NCI-H2107 treated with DMSO at 0.1 percent for 48 hours (cell line): Measurements from ENCODE around the gene LYRM1.
"Not testable (repeated sequence)": the region's sequence is repeated elsewhere in the genome, so short reads cannot be mapped to it uniquely, and the experiment has no call there.

ENCODE experiments used
- DNase-seq: peaks from one replicate; lab custom pipeline; 2025; ENCODE audit not compliant: unreplicated experiment; lab: John Stamatoyannopoulos, UW

The LYRM1 gene

DNA sequence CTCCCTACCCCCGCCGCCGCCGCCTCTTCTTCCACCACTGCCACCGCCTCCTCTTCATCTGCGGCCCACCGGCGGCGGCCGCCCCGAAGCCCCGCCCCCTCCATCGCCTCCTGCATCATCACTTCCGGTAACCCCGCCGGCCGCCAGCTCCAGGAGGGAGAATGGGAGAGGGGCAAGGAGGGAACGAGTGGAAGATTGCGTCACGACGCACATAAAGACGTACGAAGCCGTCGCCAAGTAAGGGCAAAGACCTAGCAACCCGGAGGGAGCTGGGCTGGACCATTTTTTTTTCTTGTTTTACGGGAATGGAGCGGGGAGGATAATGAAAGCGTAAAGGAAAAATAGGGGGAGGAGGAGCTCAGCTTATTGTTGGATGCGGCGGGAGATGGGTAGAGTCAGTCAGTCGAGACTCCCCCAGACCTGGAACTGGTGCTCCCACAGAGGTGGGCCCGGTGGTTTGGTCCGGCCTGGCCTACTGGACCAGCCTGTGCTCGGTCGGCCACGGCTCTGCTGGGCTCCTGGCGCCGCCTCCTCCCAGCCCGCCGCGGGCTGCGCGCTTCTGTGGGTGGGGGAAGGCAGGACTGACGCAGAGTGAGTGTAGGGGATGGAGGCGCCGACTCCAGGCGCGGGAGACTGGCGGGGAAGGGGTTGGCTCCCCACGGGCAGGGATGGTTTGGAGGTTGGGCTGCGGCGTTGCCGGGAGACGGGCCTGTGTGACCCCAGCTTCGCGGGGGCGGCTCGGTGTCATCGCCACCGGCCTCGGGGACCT, at the start of gene LYRM1, which contains the start of gene DCUN1D3:
TSS of gene LYRM1 (plus strand) at position 473 of the 769 bp plus-strand sequence. CDS start 14,785 bp downstream, outside the sequence.
TSS of gene DCUN1D3 (minus strand) at position 60 of the 769 bp plus-strand sequence. CDS start 37,820 bp downstream, outside the sequence.
- peak; percentile 95 for DNase-seq

GRCh38 chr16:20850981-20851380, 49.6 kb upstream of the LYRM1 start:
- DNase-seq = no peak

- no peak for DNase-seq
Observed at GRCh38 chr16:20851601-20852000, 49.0 kb upstream of the LYRM1 start.

DNA sequence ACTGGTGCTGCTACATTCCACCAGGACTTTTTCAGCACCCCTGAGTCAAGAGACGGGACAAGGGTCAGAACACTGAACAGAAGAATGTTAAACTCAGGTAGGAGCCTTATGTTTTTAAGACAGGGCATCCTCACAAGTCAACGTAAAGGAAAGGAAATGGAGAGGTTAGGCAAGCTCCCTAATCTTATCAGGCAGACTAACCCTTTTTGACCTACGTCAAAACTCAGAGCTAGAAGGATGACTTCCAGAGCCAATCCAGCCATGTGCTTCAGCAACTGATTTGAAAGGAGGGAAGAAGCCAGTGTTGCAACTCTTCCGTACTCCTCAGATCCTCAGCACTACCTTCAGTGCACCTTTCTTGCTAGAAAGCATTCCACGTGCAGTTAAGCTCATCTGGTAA, 47.4 kb upstream of the LYRM1 start:
- no peak for DNase-seq

GRCh38 chr16:20853981-20854620, 46.5 kb upstream of the LYRM1 start:
- no peak for DNase-seq

DNA sequence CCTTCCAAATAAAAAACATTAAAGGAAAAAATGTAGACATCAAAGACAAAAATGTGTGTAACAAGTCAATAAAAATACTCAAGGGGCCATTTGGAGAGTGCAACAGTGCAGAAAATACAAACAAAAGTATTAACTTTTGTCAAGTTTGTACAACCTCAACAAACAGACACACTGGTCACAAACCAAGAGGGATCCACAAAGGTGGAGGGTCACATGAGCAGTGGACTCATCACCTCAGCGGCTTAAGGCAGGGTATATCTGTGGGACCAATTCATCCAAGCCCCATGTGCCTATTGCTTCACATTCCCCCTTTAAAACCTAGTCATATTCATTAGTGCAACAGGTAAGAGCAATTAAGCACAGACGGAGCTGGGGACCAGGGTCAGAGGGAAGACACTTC, 45.6 kb upstream of the LYRM1 start:
- DNase-seq = no peak

GRCh38 chr16:20857281-20857680, 43.3 kb upstream of the LYRM1 start:
- DNase-seq = no peak

DNA sequence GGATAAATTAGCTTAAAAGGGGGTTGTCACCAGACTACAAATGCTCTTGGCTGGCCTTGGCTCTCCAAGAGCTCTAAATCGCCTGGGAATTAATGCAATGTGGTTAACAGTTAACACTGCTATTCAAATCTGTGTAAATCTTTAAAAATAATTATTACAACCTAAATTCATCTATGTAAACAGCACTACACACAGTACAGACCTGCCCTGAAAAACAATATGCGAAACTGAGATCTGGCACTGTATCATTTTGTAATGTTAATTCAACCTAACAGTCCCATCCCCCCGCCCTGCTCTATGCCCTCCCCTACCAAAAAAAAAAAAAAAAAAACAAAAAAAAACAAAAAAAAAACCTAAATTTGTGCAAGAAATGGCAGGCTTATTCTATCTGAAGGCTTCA, 41.3 kb upstream of the LYRM1 start:
- no peak for DNase-seq

GRCh38 chr16:20859699-20860098, 40.9 kb upstream of the LYRM1 start:
- no peak for DNase-seq

- no peak for DNase-seq
Observed at GRCh38 chr16:20860361-20860760, 40.2 kb upstream of the LYRM1 start.

DNA sequence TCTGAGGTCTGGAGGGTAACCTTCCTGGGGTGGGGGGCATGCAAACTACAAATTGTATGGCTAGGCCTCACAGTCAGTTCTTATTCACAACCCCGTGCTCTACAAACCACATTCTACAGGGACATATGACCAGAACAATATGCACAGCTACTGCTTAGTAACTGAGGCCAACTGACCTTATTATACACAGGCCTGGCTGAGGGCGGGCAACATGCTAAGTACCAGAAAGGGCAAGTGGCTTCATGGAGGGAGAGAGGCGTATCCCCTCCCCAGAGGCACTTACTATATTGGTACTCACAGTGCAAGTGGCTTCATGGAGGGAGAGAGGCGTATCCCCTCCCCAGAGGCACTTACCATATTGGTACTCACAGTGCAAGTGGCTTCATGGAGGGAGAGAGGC, 39.6 kb upstream of the LYRM1 start:
- not testable (repeated sequence) for DNase-seq

GRCh38 chr16:20862162-20862960, 38.2 kb upstream of the LYRM1 start:
- no peak for DNase-seq

- DNase-seq = not testable (repeated sequence)
Observed at GRCh38 chr16:20864376-20864775, 36.2 kb upstream of the LYRM1 start.

DNA sequence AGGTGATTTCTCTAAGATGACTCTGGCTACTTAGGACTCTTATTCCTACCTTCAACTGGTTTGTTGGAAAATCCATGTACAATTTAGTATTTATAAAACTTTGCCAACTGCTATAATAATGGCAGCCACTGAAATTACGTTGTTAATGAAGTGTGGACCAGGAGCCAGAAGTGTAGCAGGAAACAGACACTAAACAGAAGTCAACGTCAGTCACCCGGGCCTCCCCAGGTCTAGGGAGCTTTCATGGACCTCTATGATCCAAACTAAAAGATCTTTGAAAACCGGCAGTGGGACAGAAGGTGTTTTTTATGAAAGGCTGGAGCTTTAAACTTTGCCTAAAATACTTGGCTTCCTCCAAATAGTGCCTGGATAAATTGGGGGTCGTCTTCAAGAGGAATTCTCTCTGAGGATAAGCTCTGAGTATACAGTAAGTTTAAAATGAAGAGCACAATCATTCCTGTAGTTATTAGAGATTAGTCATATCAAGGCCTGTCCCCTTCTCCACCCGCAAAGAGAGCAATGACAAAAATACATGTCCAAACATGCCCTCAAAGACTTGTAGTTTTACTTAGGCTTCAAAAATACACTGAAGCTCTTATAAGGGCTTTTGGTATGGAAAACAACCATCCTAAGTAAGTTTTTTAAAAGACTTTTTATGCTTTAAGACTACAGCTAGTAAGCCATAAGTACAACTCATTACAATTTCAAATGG, 35.0 kb upstream of the LYRM1 start:
- DNase-seq = no peak

- no peak for DNase-seq
Observed at GRCh38 chr16:20866145-20866772, 34.3 kb upstream of the LYRM1 start.

GRCh38 chr16:20866801-20867200, 33.8 kb upstream of the LYRM1 start:
- DNase-seq = no peak

GRCh38 chr16:20867585-20867984, 33.0 kb upstream of the LYRM1 start:
- no peak for DNase-seq

DNA sequence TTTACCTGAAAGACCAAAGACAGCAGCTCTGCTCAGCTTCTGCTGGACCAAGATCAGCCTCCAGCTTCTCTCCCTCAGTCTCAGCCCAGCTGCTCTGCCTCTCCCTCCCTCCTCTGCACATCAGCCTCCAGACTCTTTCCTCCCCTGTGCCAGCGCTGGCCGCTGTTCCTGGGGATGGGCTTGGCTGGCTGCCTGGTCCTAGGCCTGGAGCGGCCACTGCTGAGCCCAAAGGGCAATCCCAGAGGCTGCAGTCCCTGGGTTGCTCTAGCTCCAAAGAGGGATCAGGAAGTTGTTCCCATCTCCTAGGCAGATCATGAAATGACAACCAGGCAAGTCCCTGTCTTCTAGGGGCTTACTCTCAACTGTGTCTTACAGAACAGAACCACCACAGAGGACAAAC, 31.7 kb upstream of the LYRM1 start:
- DNase-seq = no peak

GRCh38 chr16:20870122-20870820, 30.3 kb upstream of the LYRM1 start:
- DNase-seq = no peak

- DNase-seq = no peak
Observed at GRCh38 chr16:20871258-20871657, 29.3 kb upstream of the LYRM1 start.
